HUES64 (cell line): ENCODE results near the gene USP36.
"Not testable (repeated sequence)": the region's sequence is repeated elsewhere in the genome, so short reads cannot be mapped to it uniquely, and the experiment has no call there.

Experiments used
- H3K27ac ChIP-seq: 2 replicates; pipeline ENCODE4 v1.7.0; 2013; ENCODE audit warnings: low read depth, low read length, inconsistent platforms
- H3K27me3 ChIP-seq: 2 replicates; pipeline ENCODE4 v1.6.1; 2013; ENCODE audit warnings: mild to moderate bottlenecking, low read length; ENCODE audit not compliant: insufficient read depth
- H3K36me3 ChIP-seq: 2 replicates; pipeline ENCODE4 v1.6.1; 2013; ENCODE audit warnings: mild to moderate bottlenecking, low read length; ENCODE audit not compliant: insufficient read depth
- H3K4me1 ChIP-seq: 2 replicates; pipeline ENCODE4 v1.6.1; 2013; ENCODE audit warnings: mild to moderate bottlenecking, low read length, moderate library complexity; ENCODE audit not compliant: insufficient read depth
- H3K4me3 ChIP-seq: 2 replicates; pipeline ENCODE4 v1.5.1; 2013; ENCODE audit warnings: mild to moderate bottlenecking, low read length, moderate library complexity
- H3K9ac ChIP-seq: 2 replicates; pipeline ENCODE4 v1.6.1; 2013; ENCODE audit warnings: mild to moderate bottlenecking, low read depth, low read length
- H3K9me3 ChIP-seq: 2 replicates; pipeline ENCODE4 v1.6.1; 2013; ENCODE audit warnings: low read depth, low read length; ENCODE audit not compliant: insufficient read depth
- WGBS: fragments of 150-250, 120-280 bp; methylation state at CpG from one replicate; pipeline ENCODE4 v1.1.7; 2013; ENCODE audit warnings: missing lambda C conversion rate; 5-methylcytosine and 5-hydroxymethylcytosine counted together

Gene USP36

GRCh38 chr17:78868391-78868790, 27.8 kb upstream of the USP36 start:
- 0 out of 2 replicates have a peak, but pooled peaks cover 3% of the 10 kb centered on the region for H3K4me1 ChIP-seq
- no peaks in the 10 kb centered on the region for H3K9me3 ChIP-seq
- 74% methylated on average over 5 of the region's 7 CpGs for WGBS
- H3K27ac ChIP-seq: no peak overlapping the region
- H3K9ac ChIP-seq: no peak overlapping the region
- peaks cover 22% of the 10 kb centered on the region for H3K36me3 ChIP-seq
- H3K27me3 ChIP-seq: no peaks in the 10 kb centered on the region
- no peak overlapping the region for H3K4me3 ChIP-seq

DNA sequence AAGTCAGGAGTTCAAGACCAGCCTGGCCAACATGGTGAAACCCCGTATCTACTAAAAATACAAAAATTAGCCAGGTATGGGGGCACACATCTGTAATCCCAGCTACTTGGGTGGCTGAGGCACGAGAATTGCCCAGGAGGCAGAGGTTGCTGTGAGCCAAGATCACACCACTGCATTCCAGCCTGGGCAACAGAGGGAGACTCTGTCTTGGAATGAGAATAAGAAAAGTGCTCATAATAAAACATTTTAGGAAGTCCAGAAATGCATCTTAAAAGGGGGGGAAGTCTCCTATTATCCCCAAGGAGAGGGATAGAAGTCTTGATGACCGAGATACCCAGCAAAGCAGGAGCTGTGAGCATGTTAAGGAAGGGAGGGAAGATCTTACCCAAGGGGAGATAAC, 26.4 kb upstream of the USP36 start:
- WGBS: 95% methylated on average over 3 of the region's 3 CpGs
- H3K36me3 ChIP-seq: peaks cover 17% of the 10 kb centered on the region
- H3K9me3 ChIP-seq, H3K4me1 ChIP-seq, H3K4me3 ChIP-seq, H3K27ac ChIP-seq, H3K27me3 ChIP-seq, H3K9ac ChIP-seq: not testable (repeated sequence)

GRCh38 chr17:78865682-78866390, 25.2 kb upstream of the USP36 start:
- 49% methylated on average over 19 of the region's 19 CpGs for WGBS
- 0 out of 2 replicates have a peak, but pooled peaks cover 3% of the 10 kb centered on the region for H3K4me1 ChIP-seq
- no peak overlapping the region for H3K9ac ChIP-seq
- H3K36me3 ChIP-seq: peaks cover 14% of the 10 kb centered on the region
- H3K27me3 ChIP-seq: no peaks in the 10 kb centered on the region
- no peak overlapping the region for H3K4me3 ChIP-seq
- H3K9me3 ChIP-seq: no peaks in the 10 kb centered on the region
- no peak overlapping the region for H3K27ac ChIP-seq

GRCh38 chr17:78864117-78864516, 23.5 kb upstream of the USP36 start:
- Histone ChIP-seq H3K9me3 (no peaks in the 10 kb centered on the region), H3K27ac (no peak overlapping the region), H3K4me1 (0 out of 2 replicates have a peak, but pooled peaks cover 3% of the 10 kb centered on the region), H3K27me3 (no peaks in the 10 kb centered on the region), H3K36me3 (peaks cover 9% of the 10 kb centered on the region; the same call in 1 of the 2 replicates), H3K9ac (no peak overlapping the region), H3K4me3 (no peak overlapping the region)
- WGBS: 84% methylated on average over 1 of the region's 1 CpG

- Histone ChIP-seq H3K4me3 (no peak overlapping the region), H3K9me3 (no peaks in the 10 kb centered on the region), H3K4me1 (0 out of 2 replicates have a peak, but pooled peaks cover 3% of the 10 kb centered on the region), H3K9ac (no peak overlapping the region), H3K27ac (no peak overlapping the region), H3K27me3 (no peaks in the 10 kb centered on the region), H3K36me3 (no peaks in the 10 kb centered on the region)
- 89% methylated on average over 17 of the region's 17 CpGs for WGBS
Measured at GRCh38 chr17:78862073-78863023, 21.7 kb upstream of the USP36 start.

- 96% methylated on average over 4 of the region's 4 CpGs for WGBS
- H3K9me3 ChIP-seq: no peaks in the 10 kb centered on the region
- H3K4me1 ChIP-seq: 0 out of 2 replicates have a peak, but pooled peaks cover 3% of the 10 kb centered on the region
- no peak overlapping the region for H3K4me3 ChIP-seq
- H3K27me3 ChIP-seq: no peaks in the 10 kb centered on the region
- H3K27ac ChIP-seq: no peak overlapping the region
- H3K36me3 ChIP-seq: 0 out of 2 replicates have a peak, but pooled peaks cover 5% of the 10 kb centered on the region
- H3K9ac ChIP-seq: no peak overlapping the region
Measured at GRCh38 chr17:78861229-78861628, 20.6 kb upstream of the USP36 start.

DNA sequence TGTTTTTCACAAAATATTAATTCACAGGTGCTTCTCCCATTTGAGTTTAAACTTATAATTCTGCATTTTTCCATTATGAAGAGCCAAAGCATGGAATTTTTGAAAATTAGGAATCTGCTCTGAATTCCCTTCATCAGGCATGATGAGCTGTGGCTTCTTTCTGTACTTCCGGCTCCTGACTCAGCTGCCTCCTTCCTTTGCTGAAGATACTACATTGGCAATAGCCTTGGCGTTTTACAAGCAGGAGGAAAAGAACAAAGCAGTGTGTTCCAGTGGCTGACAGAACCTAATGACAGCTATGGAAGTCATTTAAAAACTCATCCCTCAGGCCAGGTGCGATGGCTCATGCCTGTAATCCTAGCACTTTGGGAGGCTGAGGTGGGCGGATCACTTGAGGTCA, 18.4 kb upstream of the USP36 start:
- Histone ChIP-seq H3K9ac (no peak overlapping the region), H3K9me3 (no peaks in the 10 kb centered on the region), H3K27ac (no peak overlapping the region), H3K36me3 (peaks cover 11% of the 10 kb centered on the region), H3K4me3 (no peak overlapping the region), H3K4me1 (no peaks in the 10 kb centered on the region), H3K27me3 (no peaks in the 10 kb centered on the region)
- WGBS: 92% methylated on average over 4 of the region's 4 CpGs

- no peaks in the 10 kb centered on the region for H3K27me3 ChIP-seq
- no peaks in the 10 kb centered on the region for H3K4me1 ChIP-seq
- no peak overlapping the region for H3K9ac ChIP-seq
- peaks cover 11% of the 10 kb centered on the region for H3K36me3 ChIP-seq
- no peaks in the 10 kb centered on the region for H3K9me3 ChIP-seq
- 94% methylated on average over 14 of the region's 14 CpGs for WGBS
- H3K4me3 ChIP-seq: no peak overlapping the region
- H3K27ac ChIP-seq: no peak overlapping the region
Measured at GRCh38 chr17:78857266-78857665, 16.7 kb upstream of the USP36 start.

GRCh38 chr17:78855561-78856165, 15.0 kb upstream of the USP36 start:
- no peaks in the 10 kb centered on the region for H3K4me1 ChIP-seq
- no peaks in the 10 kb centered on the region for H3K27me3 ChIP-seq
- H3K9ac ChIP-seq: no peak overlapping the region
- H3K27ac ChIP-seq: no peak overlapping the region
- no peak overlapping the region for H3K4me3 ChIP-seq
- WGBS: 95% methylated on average over 25 of the region's 25 CpGs
- H3K9me3 ChIP-seq: no peaks in the 10 kb centered on the region
- peaks cover 11% of the 10 kb centered on the region for H3K36me3 ChIP-seq

DNA sequence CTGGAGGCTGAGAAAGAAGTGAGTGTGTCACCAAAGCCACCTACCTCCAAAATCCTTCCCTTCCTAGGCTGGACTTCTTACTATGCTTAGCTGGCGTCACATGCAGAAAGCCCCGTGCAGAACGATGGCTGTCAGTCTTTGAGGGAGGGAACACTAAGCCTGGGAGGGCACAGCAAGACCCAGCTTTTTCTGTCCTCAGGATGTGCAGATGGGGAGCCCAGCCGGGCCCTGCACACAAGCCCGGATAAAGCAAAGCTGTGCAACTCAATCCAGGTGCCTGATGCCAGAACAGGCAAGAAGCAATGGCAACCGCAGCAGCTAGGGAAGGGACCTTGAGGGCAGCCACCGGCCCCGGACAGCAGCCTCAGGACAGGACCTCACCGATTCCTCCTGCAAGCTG, 13.9 kb upstream of the USP36 start:
- H3K4me3 ChIP-seq: no peak overlapping the region
- no peaks in the 10 kb centered on the region for H3K27me3 ChIP-seq
- 95% methylated on average over 8 of the region's 9 CpGs for WGBS
- no peaks in the 10 kb centered on the region for H3K4me1 ChIP-seq
- peaks cover 11% of the 10 kb centered on the region for H3K36me3 ChIP-seq
- no peaks in the 10 kb centered on the region for H3K9me3 ChIP-seq
- no peak overlapping the region for H3K27ac ChIP-seq
- no peak overlapping the region for H3K9ac ChIP-seq

GRCh38 chr17:78853926-78854394, 13.3 kb upstream of the USP36 start:
- no peaks in the 10 kb centered on the region for H3K4me1 ChIP-seq
- H3K9me3 ChIP-seq: no peaks in the 10 kb centered on the region
- WGBS: 93% methylated on average over 11 of the region's 11 CpGs
- H3K27me3 ChIP-seq: no peaks in the 10 kb centered on the region
- peaks cover 11% of the 10 kb centered on the region for H3K36me3 ChIP-seq
- no peak overlapping the region for H3K27ac ChIP-seq
- no peak overlapping the region for H3K4me3 ChIP-seq
- no peak overlapping the region for H3K9ac ChIP-seq
